H9 (cell line): Measurements from ENCODE around the gene MAEA. TPM values are rescaled to one million over a fixed set of nuclear protein-coding genes. Genes with fewer than 3 reads are reported as not detected.

Experiments
- DNase-seq: peaks from one replicate; pipeline ENCODE4 v3.0.0-alpha.2; 2017
- H2AFZ ChIP-seq: one replicate; pipeline ENCODE4 v1.6.1; 2013; ENCODE audit warnings: mild to moderate bottlenecking, low read length, control low read depth, moderate library complexity
- H2AK5ac ChIP-seq: 2 replicates; pipeline ENCODE4 v1.6.1; 2013; ENCODE audit warnings: low read length, control low read depth, mixed read lengths; ENCODE audit not compliant: insufficient read length
- H2BK120ac ChIP-seq: one replicate; pipeline ENCODE4 v1.6.1; 2013; ENCODE audit warnings: low read depth, mild to moderate bottlenecking, low read length, control low read depth, inconsistent platforms; ENCODE audit not compliant: poor library complexity, severe bottlenecking
- H2BK12ac ChIP-seq: 2 replicates; pipeline ENCODE4 v1.6.1; 2013; ENCODE audit warnings: low read length, control low read depth, mixed read lengths, low read depth; ENCODE audit not compliant: insufficient read length
- H2BK15ac ChIP-seq: 2 replicates; pipeline ENCODE4 v1.6.1; 2013; ENCODE audit warnings: low read depth, low read length, control low read depth
- H2BK20ac ChIP-seq: one replicate; pipeline ENCODE4 v1.6.1; 2013; ENCODE audit warnings: low read depth, mild to moderate bottlenecking, low read length, control low read depth, inconsistent platforms; ENCODE audit not compliant: poor library complexity, severe bottlenecking
- H2BK5ac ChIP-seq: 2 replicates; pipeline ENCODE4 v1.6.1; 2013; ENCODE audit warnings: low read length, control low read depth, mixed read lengths; ENCODE audit not compliant: insufficient read length
- H3K14ac ChIP-seq: 2 replicates; pipeline ENCODE4 v1.6.1; 2013; ENCODE audit warnings: low read length, control low read depth; ENCODE audit not compliant: insufficient read depth
- H3K18ac ChIP-seq: 2 replicates; pipeline ENCODE4 v1.6.1; 2013; ENCODE audit warnings: low read depth, mild to moderate bottlenecking, mixed read lengths, low read length, control low read depth; ENCODE audit not compliant: insufficient read length
- H3K23ac ChIP-seq: 2 replicates; pipeline ENCODE4 v1.6.1; 2013; ENCODE audit warnings: low read length, control low read depth, mixed read lengths, low read depth; ENCODE audit not compliant: insufficient read length
- H3K23me2 ChIP-seq: 2 replicates; pipeline ENCODE4 v1.6.1; 2013; ENCODE audit warnings: low read depth, mild to moderate bottlenecking, mixed read lengths, low read length, control low read depth; ENCODE audit not compliant: insufficient read length, poor library complexity, severe bottlenecking
- H3K27ac ChIP-seq: 2 replicates; pipeline ENCODE4 v1.5.1; 2013; ENCODE audit warnings: low read length, control low read depth, mixed read lengths, low read depth; ENCODE audit not compliant: insufficient read length
- H3K27me3 ChIP-seq: 2 replicates; pipeline ENCODE4 v1.6.1; 2013; ENCODE audit warnings: low read length, control low read depth, inconsistent platforms; ENCODE audit not compliant: insufficient read depth
- H3K4ac ChIP-seq: 2 replicates; pipeline ENCODE4 v1.6.1; 2013; ENCODE audit warnings: low read depth, mild to moderate bottlenecking, control low read depth, inconsistent platforms, low read length, moderate library complexity
- H3K4me1 ChIP-seq: 2 replicates; pipeline ENCODE4 v1.6.1; 2013; ENCODE audit warnings: low read length, control low read depth, inconsistent platforms; ENCODE audit not compliant: insufficient read depth
- H3K4me2 ChIP-seq: 2 replicates; pipeline ENCODE4 v1.6.1; 2013; ENCODE audit warnings: low read length, control low read depth, mixed read lengths; ENCODE audit not compliant: insufficient read length, insufficient read depth
- H3K56ac ChIP-seq: 2 replicates; pipeline ENCODE4 v1.6.1; 2013; ENCODE audit warnings: low read depth, mild to moderate bottlenecking, mixed read lengths, low read length, control low read depth; ENCODE audit not compliant: insufficient read length
- H3K79me1 ChIP-seq: 2 replicates; pipeline ENCODE4 v1.6.1; 2013; ENCODE audit warnings: low read depth, mild to moderate bottlenecking, moderate library complexity, low read length, control low read depth, inconsistent platforms; ENCODE audit not compliant: insufficient read depth, poor library complexity, severe bottlenecking
- H3K79me2 ChIP-seq: 2 replicates; pipeline ENCODE4 v1.6.1; 2013; ENCODE audit warnings: low read length, control low read depth, inconsistent platforms; ENCODE audit not compliant: insufficient read depth
- H3K9ac ChIP-seq: 2 replicates; pipeline ENCODE4 v1.6.1; 2013; ENCODE audit warnings: low read length, control low read depth, mixed read lengths; ENCODE audit not compliant: insufficient read length; ENCODE audit errors: extremely low read depth
- H3K9me3 ChIP-seq: one replicate; pipeline ENCODE4 v1.6.1; 2013; ENCODE audit warnings: low read depth, low read length, inconsistent platforms; ENCODE audit not compliant: control insufficient read depth
- H3T11ph ChIP-seq: one replicate; pipeline ENCODE4 v1.6.1; 2013; ENCODE audit warnings: mild to moderate bottlenecking, low read length, control low read depth, inconsistent platforms
- H4K20me1 ChIP-seq: one replicate; pipeline ENCODE4 v1.6.1; 2013; ENCODE audit not compliant: control insufficient read depth, insufficient read length, insufficient read depth
- H4K5ac ChIP-seq: 2 replicates; pipeline ENCODE4 v1.6.1; 2013; ENCODE audit warnings: low read depth, mild to moderate bottlenecking, mixed read lengths, low read length, control low read depth; ENCODE audit not compliant: insufficient read length
- H4K8ac ChIP-seq: replicated peaks from 2 replicates; pipeline ENCODE4 v1.6.1; 2013; ENCODE audit warnings: low read length, control low read depth, mixed read lengths, low read depth; ENCODE audit not compliant: insufficient read length
- H4K91ac ChIP-seq: 2 replicates; pipeline ENCODE4 v1.6.1; 2013; ENCODE audit warnings: low read depth, mild to moderate bottlenecking, moderate library complexity, mixed read lengths, low read length, control low read depth; ENCODE audit not compliant: insufficient read length
- H3K27ac Mint-ChIP-seq, 3 experiments: 2 replicates in 2 of 3; 3 replicates in 1 of 3; pipeline ENCODE4 v1.8.0; 2020 to 2021; ENCODE audit warnings: mixed read lengths in 3 of 3, mild to moderate bottlenecking in 1 of 3, moderate library complexity in 1 of 3
- H3K27me3 Mint-ChIP-seq: 2 replicates; pipeline ENCODE4 v1.8.0; 2021; ENCODE audit warnings: low read depth, mild to moderate bottlenecking, moderate library complexity, mixed read lengths
- H3K36me3 Mint-ChIP-seq, 3 experiments: 2 replicates in 2 of 3; 3 replicates in 1 of 3; pipeline ENCODE4 v1.8.0; 2020 to 2021; ENCODE audit warnings: low read depth in 3 of 3, mixed read lengths in 3 of 3; ENCODE audit not compliant: insufficient read depth in 1 of 3
- H3K4me1 Mint-ChIP-seq, 2 experiments: 2 replicates each; pipeline ENCODE4 v1.8.0; 2020; ENCODE audit warnings: mixed read lengths in 2 of 2
- H3K4me3 Mint-ChIP-seq, 2 experiments: 2 replicates in 1 of 2; 3 replicates in 1 of 2; pipeline ENCODE4 v1.8.0; 2020 to 2021; ENCODE audit warnings: mild to moderate bottlenecking in 2 of 2, mixed read lengths in 2 of 2, moderate library complexity in 1 of 2
- H3K9me3 Mint-ChIP-seq, 2 experiments: 2 replicates in 1 of 2; 3 replicates in 1 of 2; pipeline ENCODE4 v1.8.0; 2020; ENCODE audit warnings: mild to moderate bottlenecking in 2 of 2, mixed read lengths in 2 of 2, moderate library complexity in 1 of 2
- WGBS: extraction: QIAGEN DNeasy Blood & Tissue Kit; methylation state at CpG from one replicate; pipeline ENCODE4 v1.1.7; 2013; ENCODE audit warnings: missing lambda C conversion rate, low lambda C conversion rate, mixed read lengths; ENCODE audit not compliant: insufficient read length; ENCODE audit errors: extremely low coverage; 5-methylcytosine and 5-hydroxymethylcytosine counted together
- total RNA-seq: library from RNA; stranded (reverse); gene quantifications from 2 replicates; pipeline ENCODE4 v1.2.1, GENCODE V29; 2021
- TF ChIP-seq, protein P1 (sequence below): fragments of 200-600 bp; sonication (generic); conservative IDR thresholded peaks from 3 replicates; pipeline ENCODE4 v1.8.0; 2021; ENCODE audit warnings: antibody characterized with exemption, mild to moderate bottlenecking

The MAEA gene
- total RNA-seq, 1 experiment from 2014 or later: 85.6 TPM

DNA sequence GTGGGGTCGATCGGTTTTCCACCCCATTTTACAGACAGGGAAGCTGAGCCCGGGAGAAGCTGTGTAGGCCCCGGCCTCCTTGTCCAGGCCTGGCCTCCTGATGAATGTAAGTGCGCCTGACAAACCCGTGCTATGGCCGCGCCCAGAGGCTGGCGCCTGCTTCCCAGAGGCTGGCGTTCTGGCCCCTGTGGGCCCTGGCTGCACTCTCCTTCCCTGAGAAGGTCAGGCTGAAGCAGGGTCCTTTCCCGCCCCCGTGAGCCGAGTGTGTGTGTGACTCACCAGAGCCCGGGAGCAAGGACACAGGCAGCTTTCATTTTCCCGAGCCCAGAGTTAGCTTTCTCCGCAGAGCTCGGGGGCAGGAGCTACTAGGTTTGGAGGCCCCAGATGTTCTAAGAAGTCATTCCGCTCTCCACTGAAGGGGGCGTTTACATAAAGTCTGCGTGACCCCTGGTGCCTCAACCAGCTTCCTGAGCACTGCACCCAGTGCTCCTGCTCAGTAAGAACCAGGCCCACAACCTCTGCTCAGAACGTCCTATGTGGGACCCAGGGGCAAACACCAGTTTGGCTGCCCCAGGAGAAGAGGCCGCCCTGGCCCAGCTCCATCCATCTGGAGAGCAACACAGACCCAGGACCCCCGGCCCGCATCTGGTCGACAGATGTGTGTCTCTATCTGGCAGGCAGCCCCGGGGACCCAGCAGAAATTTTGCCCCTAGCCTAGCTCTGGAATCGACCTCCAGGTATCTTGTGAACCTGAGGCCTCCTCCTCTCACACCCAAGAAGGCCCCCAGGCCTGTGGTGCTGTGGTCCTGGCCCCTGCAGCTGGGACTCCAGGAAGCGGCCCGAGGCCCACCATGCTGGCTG lies 71.0 kb downstream of the MAEA start:
- H3K36me3 Mint-ChIP-seq: peaks cover 0 to 18% (median 14%) of the 10 kb centered on the region in 3 experiments; a peak in 6 of 7 replicates
- TF ChIP-seq, protein P1, sequence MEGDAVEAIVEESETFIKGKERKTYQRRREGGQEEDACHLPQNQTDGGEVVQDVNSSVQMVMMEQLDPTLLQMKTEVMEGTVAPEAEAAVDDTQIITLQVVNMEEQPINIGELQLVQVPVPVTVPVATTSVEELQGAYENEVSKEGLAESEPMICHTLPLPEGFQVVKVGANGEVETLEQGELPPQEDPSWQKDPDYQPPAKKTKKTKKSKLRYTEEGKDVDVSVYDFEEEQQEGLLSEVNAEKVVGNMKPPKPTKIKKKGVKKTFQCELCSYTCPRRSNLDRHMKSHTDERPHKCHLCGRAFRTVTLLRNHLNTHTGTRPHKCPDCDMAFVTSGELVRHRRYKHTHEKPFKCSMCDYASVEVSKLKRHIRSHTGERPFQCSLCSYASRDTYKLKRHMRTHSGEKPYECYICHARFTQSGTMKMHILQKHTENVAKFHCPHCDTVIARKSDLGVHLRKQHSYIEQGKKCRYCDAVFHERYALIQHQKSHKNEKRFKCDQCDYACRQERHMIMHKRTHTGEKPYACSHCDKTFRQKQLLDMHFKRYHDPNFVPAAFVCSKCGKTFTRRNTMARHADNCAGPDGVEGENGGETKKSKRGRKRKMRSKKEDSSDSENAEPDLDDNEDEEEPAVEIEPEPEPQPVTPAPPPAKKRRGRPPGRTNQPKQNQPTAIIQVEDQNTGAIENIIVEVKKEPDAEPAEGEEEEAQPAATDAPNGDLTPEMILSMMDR: no peak
- 0 out of 4 replicates have a peak, but pooled peaks cover 0 to 2% of the 10 kb centered on the region in 2 experiments for H3K4me1 Mint-ChIP-seq
- H2BK15ac ChIP-seq: no peak overlapping the region
- no peak overlapping the region for H3K4me2 ChIP-seq
- no peaks in the 10 kb centered on the region for H3K27me3 ChIP-seq
- no peak overlapping the region for H2AK5ac ChIP-seq
- no CpG with 5 or more reads among the region's 29 CpGs for WGBS
- H3K79me1 ChIP-seq: no peaks in the 10 kb centered on the region
- H3K18ac ChIP-seq: no peak overlapping the region
- no peak overlapping the region for H2BK5ac ChIP-seq
- no peak overlapping the region for H3K27ac Mint-ChIP-seq
- H4K20me1 ChIP-seq: no peaks in the 10 kb centered on the region
- DNase-seq: no peak
- no peak overlapping the region for H3T11ph ChIP-seq
- no peak overlapping the region for H3K14ac ChIP-seq
- H3K56ac ChIP-seq: no peak overlapping the region
- no peaks in the 10 kb centered on the region for H3K4me1 ChIP-seq
- no peak overlapping the region for H4K8ac ChIP-seq
- H3K9me3 ChIP-seq: no peaks in the 10 kb centered on the region
- no peaks in the 10 kb centered on the region for H3K79me2 ChIP-seq
- no peak overlapping the region for H2BK120ac ChIP-seq
- H3K9me3 Mint-ChIP-seq: no peaks in the 10 kb centered on the region
- H3K23ac ChIP-seq: no peak overlapping the region
- no peaks in the 10 kb centered on the region for H3K23me2 ChIP-seq
- no peak overlapping the region for H3K27ac ChIP-seq
- H4K5ac ChIP-seq: no peak overlapping the region
- H3K4me3 Mint-ChIP-seq: 0 out of 5 replicates have a peak overlapping the region, but pooled peaks of 1 of the 2 experiments have one; percentile 31
- no peak overlapping the region for H2BK20ac ChIP-seq
- H3K27me3 Mint-ChIP-seq: no peaks in the 10 kb centered on the region
- H4K91ac ChIP-seq: no peak overlapping the region
- H2BK12ac ChIP-seq: no peak overlapping the region
- no peak overlapping the region for H3K9ac ChIP-seq
- H2AFZ ChIP-seq: no peak overlapping the region
- H3K4ac ChIP-seq: no peak overlapping the region
